ENCODE results near the gene HPSE2. TPM values are rescaled to one million over a fixed set of nuclear protein-coding genes. Genes with fewer than 3 reads are reported as not detected.

The HPSE2 gene
- total RNA-seq, 3 donors from 2014 or later: 2.7 to 8.0 (median 5.9) TPM

- peak within 1 kb of the TSS; percentile 70 to 97 (median 75) for H3K4me3 ChIP-seq
- H3K4me1 ChIP-seq: no peaks in the 10 kb centered on the region
- intact Hi-C loops (cut with DNase I; ENCODE audit: low total_unique reads): no loop called here
- no peaks in the 10 kb centered on the region for H3K9me3 ChIP-seq
- DNase-seq (ENCODE audit: low spot score in 2 of 2): peak; percentile 62 to 72
- peaks cover 4% of the 10 kb centered on the region for H3K36me3 ChIP-seq
- H3K27me3 ChIP-seq: no peaks in the 10 kb centered on the region
- peak within 1 kb of the TSS; percentile 93 to 98 for H3K27ac ChIP-seq
- TF ChIP-seq POLR2AphosphoS5 (IDR thresholded peaks at IDR 0.05) (peak; percentile 76 to 92 (median 88)), POLR2A (IDR thresholded peaks at IDR 0.05) (peak; percentile 80), CTCF (IDR thresholded peaks at IDR 0.05) (peak in 1 of 3 donors; percentile 8)
These were observed 788.9 kb downstream of the HPSE2 start, which contains the start of gene HPS1 for GRCh38 chr10:98446661-98447221. Gene HPS1, minus strand, starts transcription at chr10:98446935. Its CDS starts 3,695 bp downstream, at chr10:98443240.

GRCh38 chr10:98446151-98446660 lies 789.4 kb downstream of the HPSE2 start:
- DNase-seq (ENCODE audit: low spot score in 2 of 2): no peak
- Histone ChIP-seq H3K27me3 (no peaks in the 10 kb centered on the region), H3K36me3 (peaks cover 5% of the 10 kb centered on the region), H3K4me1 (no peaks in the 10 kb centered on the region), H3K9me3 (no peaks in the 10 kb centered on the region), H3K27ac (peak overlapping the region; percentile 93 to 98), H3K4me3 (peak overlapping the region; percentile 70 to 97 (median 75))
- TF ChIP-seq POLR2AphosphoS5 (IDR thresholded peaks at IDR 0.05): peak in 1 of 3 donors; percentile 6
- TF ChIP-seq POLR2A (IDR thresholded peaks at IDR 0.05): no peak
- TF ChIP-seq CTCF (IDR thresholded peaks at IDR 0.05): no peak
- intact Hi-C loops (cut with DNase I; ENCODE audit: low total_unique reads): no loop called here

GRCh38 chr10:98445200-98445812 lies 790.3 kb downstream of the HPSE2 start:
- peaks cover 5% of the 10 kb centered on the region for H3K36me3 ChIP-seq
- intact Hi-C loops (cut with DNase I; ENCODE audit: low total_unique reads): no loop called here
- H3K4me3 ChIP-seq: peak overlapping the region; percentile 70 to 97 (median 75)
- no peak for DNase-seq (ENCODE audit: low spot score in 2 of 2)
- no peaks in the 10 kb centered on the region for H3K27me3 ChIP-seq
- H3K4me1 ChIP-seq: no peaks in the 10 kb centered on the region
- TF ChIP-seq POLR2A (IDR thresholded peaks at IDR 0.05) (no peak), POLR2AphosphoS5 (IDR thresholded peaks at IDR 0.05) (no peak), CTCF (IDR thresholded peaks at IDR 0.05) (no peak)
- H3K9me3 ChIP-seq: no peaks in the 10 kb centered on the region
- peak overlapping the region; percentile 93 to 98 for H3K27ac ChIP-seq

- no peaks in the 10 kb centered on the region for H3K9me3 ChIP-seq
- intact Hi-C loops (cut with DNase I; ENCODE audit: low total_unique reads): no loop called here
- H3K27me3 ChIP-seq: no peaks in the 10 kb centered on the region
- H3K36me3 ChIP-seq: peaks cover 5% of the 10 kb centered on the region
- peak overlapping the region in 1 of 2 donors; percentile 98 for H3K27ac ChIP-seq
- H3K4me3 ChIP-seq: no peak overlapping the region
- TF ChIP-seq POLR2AphosphoS5 (IDR thresholded peaks at IDR 0.05) (no peak), CTCF (IDR thresholded peaks at IDR 0.05) (no peak), POLR2A (IDR thresholded peaks at IDR 0.05) (no peak)
- no peaks in the 10 kb centered on the region for H3K4me1 ChIP-seq
- no peak for DNase-seq (ENCODE audit: low spot score in 2 of 2)
These were observed 791.2 kb downstream of the HPSE2 start for GRCh38 chr10:98444314-98445006.
